Measurements from ENCODE around the gene ZDHHC24. TPM values are rescaled to one million over a fixed set of nuclear protein-coding genes. Genes with fewer than 3 reads are reported as not detected.

ZDHHC24 gene
- total RNA-seq, 1 donor from 2014 or later, result 18.0 TPM

GRCh38 chr11:66554602-66555001, 8.8 kb upstream of the ZDHHC24 start:
- no peak for DNase-seq (ENCODE audit: low spot score in 2 of 2)
- TF ChIP-seq CTCF (IDR thresholded peaks at IDR 0.05), result no peak
- H3K36me3 ChIP-seq, result no peaks in the 10 kb centered on the region
- no peaks in the 10 kb centered on the region for H3K9me3 ChIP-seq
- intact Hi-C loops (cut with DNase I), result no loop called here
- no peak overlapping the region for H3K27ac ChIP-seq
- H3K27me3 ChIP-seq, result no peaks in the 10 kb centered on the region
- H3K4me3 ChIP-seq, result no peak overlapping the region
- H3K4me1 ChIP-seq, result peaks cover 0 to 5% of the 10 kb centered on the region in 2 donors

- TF ChIP-seq CTCF (IDR thresholded peaks at IDR 0.05), result no peak
- no peak overlapping the region for H3K27ac ChIP-seq
- H3K9me3 ChIP-seq, result no peaks in the 10 kb centered on the region
- no peaks in the 10 kb centered on the region for H3K36me3 ChIP-seq
- H3K27me3 ChIP-seq, result no peaks in the 10 kb centered on the region
- H3K4me3 ChIP-seq, result no peak overlapping the region
- no peak for DNase-seq (ENCODE audit: low spot score in 2 of 2)
- intact Hi-C loops (cut with DNase I), result no loop called here
- peaks cover 0 to 6% of the 10 kb centered on the region in 2 donors for H3K4me1 ChIP-seq
Observed at GRCh38 chr11:66550887-66551286, 5.0 kb upstream of the ZDHHC24 start.

- H3K27me3 ChIP-seq, result no peaks in the 10 kb centered on the region
- TF ChIP-seq CTCF (IDR thresholded peaks at IDR 0.05), result no peak
- H3K36me3 ChIP-seq, result no peaks in the 10 kb centered on the region
- intact Hi-C loops (cut with DNase I), result no loop called here
- no peak overlapping the region for H3K27ac ChIP-seq
- H3K4me1 ChIP-seq, result peaks cover 3 to 15% of the 10 kb centered on the region in 2 donors
- DNase-seq (ENCODE audit: low spot score in 2 of 2), result no peak
- H3K9me3 ChIP-seq, result no peaks in the 10 kb centered on the region
- H3K4me3 ChIP-seq, result no peak overlapping the region
Observed at GRCh38 chr11:66549696-66550095, 3.8 kb upstream of the ZDHHC24 start.

GRCh38 chr11:66548774-66549630, 3.2 kb upstream of the ZDHHC24 start:
- intact Hi-C loops (cut with DNase I), result no loop called here

GRCh38 chr11:66548041-66548440, 2.2 kb upstream of the ZDHHC24 start:
- no peak overlapping the region for H3K4me3 ChIP-seq
- H3K27ac ChIP-seq, result no peak overlapping the region
- intact Hi-C loops (cut with DNase I), result no loop called here
- no peaks in the 10 kb centered on the region for H3K27me3 ChIP-seq
- H3K9me3 ChIP-seq, result no peaks in the 10 kb centered on the region
- H3K4me1 ChIP-seq, result peaks cover 3 to 20% of the 10 kb centered on the region in 2 donors
- TF ChIP-seq CTCF (IDR thresholded peaks at IDR 0.05), result no peak
- peaks cover 0 to 3% of the 10 kb centered on the region in 2 donors for H3K36me3 ChIP-seq
- no peak for DNase-seq (ENCODE audit: low spot score in 2 of 2)

More at GRCh38 chr11:66548774-66549630, 3.2 kb upstream of the ZDHHC24 start:
- H3K27me3 ChIP-seq, result no peaks in the 10 kb centered on the region
- no peak for TF ChIP-seq CTCF (IDR thresholded peaks at IDR 0.05)
- no peaks in the 10 kb centered on the region for H3K36me3 ChIP-seq
- no peak overlapping the region for H3K4me3 ChIP-seq
- H3K9me3 ChIP-seq, result no peaks in the 10 kb centered on the region
- no peak overlapping the region for H3K27ac ChIP-seq
- peaks cover 3 to 17% of the 10 kb centered on the region in 2 donors for H3K4me1 ChIP-seq
- DNase-seq (ENCODE audit: low spot score in 2 of 2), result no peak

All from ascending aorta (tissue), 2 donors.